DMS79 (cell line): ENCODE data around the gene MCTP1.
"Not testable (repeated sequence)": the region's sequence is repeated elsewhere in the genome, so short reads cannot be mapped to it uniquely, and the experiment has no call there.

ENCODE experiments used
- DNase-seq: peaks from one replicate; lab custom pipeline; 2025; lab: John Stamatoyannopoulos, UW

Gene MCTP1

GRCh38 chr5:94869921-94870320 lies 415.0 kb downstream of the MCTP1 start:
- no peak for DNase-seq

GRCh38 chr5:94863951-94864350 lies 420.9 kb downstream of the MCTP1 start:
- DNase-seq = no peak

GRCh38 chr5:94857111-94857510 lies 427.8 kb downstream of the MCTP1 start:
- DNase-seq = peak; percentile 71

GRCh38 chr5:94856257-94856800 lies 428.6 kb downstream of the MCTP1 start:
- DNase-seq = peak; percentile 52

GRCh38 chr5:94855543-94855942 lies 429.4 kb downstream of the MCTP1 start:
- no peak for DNase-seq

- no peak for DNase-seq
Measured at GRCh38 chr5:94853120-94853519, 431.8 kb downstream of the MCTP1 start.

- no peak for DNase-seq
Measured at GRCh38 chr5:94850960-94851359, 433.9 kb downstream of the MCTP1 start.

- DNase-seq = peak; percentile 53
Measured at GRCh38 chr5:94849821-94850736, 434.8 kb downstream of the MCTP1 start.

GRCh38 chr5:94849324-94849723 lies 435.6 kb downstream of the MCTP1 start:
- no peak for DNase-seq

- DNase-seq = peak; percentile 50
Measured at GRCh38 chr5:94847726-94848125, 437.2 kb downstream of the MCTP1 start.

GRCh38 chr5:94847019-94847418 lies 437.9 kb downstream of the MCTP1 start:
- peak; percentile 16 for DNase-seq

GRCh38 chr5:94845696-94846095 lies 439.2 kb downstream of the MCTP1 start:
- not testable (repeated sequence) for DNase-seq

GRCh38 chr5:94841598-94842322 lies 443.1 kb downstream of the MCTP1 start:
- no peak for DNase-seq

GRCh38 chr5:94833851-94834250 lies 451.0 kb downstream of the MCTP1 start:
- no peak for DNase-seq

- peak; percentile 13 for DNase-seq
Measured at GRCh38 chr5:94832685-94833084, 452.2 kb downstream of the MCTP1 start.

GRCh38 chr5:94830520-94830919 lies 454.4 kb downstream of the MCTP1 start:
- no peak for DNase-seq

- DNase-seq = not testable (repeated sequence)
Measured at GRCh38 chr5:94828222-94828621, 456.7 kb downstream of the MCTP1 start.

GRCh38 chr5:94820488-94820887 lies 464.4 kb downstream of the MCTP1 start:
- DNase-seq = peak; percentile 34

GRCh38 chr5:94818904-94819303 lies 466.0 kb downstream of the MCTP1 start:
- no peak for DNase-seq

- DNase-seq = no peak
Measured at GRCh38 chr5:94815313-94816039, 469.4 kb downstream of the MCTP1 start.

GRCh38 chr5:94812232-94812631 lies 472.7 kb downstream of the MCTP1 start:
- DNase-seq = no peak

GRCh38 chr5:94811331-94811730 lies 473.6 kb downstream of the MCTP1 start:
- no peak for DNase-seq
